IPS DF 4.7 (cell line): ENCODE results near the gene IGFL4.

ENCODE experiments used
- DNase-seq: peaks from one replicate; pipeline ENCODE4 v3.0.0-alpha.2; 2013; ENCODE audit warnings: low spot score; ENCODE audit errors: extremely low read depth

Gene IGFL4

GRCh38 chr19:45995715-45996385, 45.0 kb downstream of the IGFL4 start:
- DNase-seq = no peak

GRCh38 chr19:45994998-45995714, 45.6 kb downstream of the IGFL4 start, which contains the start of gene CCDC61:
Gene CCDC61 (plus strand): TSS chr19:45995467. CDS start chr19:46003019, 7,552 bp downstream.
- DNase-seq = peak; percentile 96

GRCh38 chr19:45994456-45994997, 46.3 kb downstream of the IGFL4 start:
- no peak for DNase-seq

- DNase-seq = no peak
Observed at GRCh38 chr19:45990113-45990728, 50.6 kb downstream of the IGFL4 start.
